Amniotic stem cell (primary cell): ENCODE data around the gene PADI3.
A peak's percentile ranks its signal among the peaks of the same experiment; 100 is the strongest.

Experiments
- DNase-seq: peaks from one replicate; lab custom pipeline; 2025; lab: John Stamatoyannopoulos, UW

The PADI3 gene

GRCh38 chr1:17248781-17249180 lies at the start of gene PADI3:
Gene PADI3, plus strand, starts transcription at chr1:17249098. Its CDS starts 40 bp downstream, at chr1:17249138.
- DNase-seq, result no peak

- no peak for DNase-seq
Observed at GRCh38 chr1:17199267-17200044, 49.4 kb upstream of the PADI3 start.

- no peak for DNase-seq
Observed at GRCh38 chr1:17200246-17200645, 48.7 kb upstream of the PADI3 start.

GRCh38 chr1:17200756-17201155 lies 48.1 kb upstream of the PADI3 start:
- no peak for DNase-seq

- no peak for DNase-seq
Observed at GRCh38 chr1:17201201-17202021, 47.5 kb upstream of the PADI3 start.

- no peak for DNase-seq
Observed at GRCh38 chr1:17204546-17205440, 44.1 kb upstream of the PADI3 start, which contains the start of gene PADI1. Gene PADI1, plus strand, starts transcription at chr1:17205128. Its CDS starts 90 bp downstream, at chr1:17205218.

GRCh38 chr1:17205652-17206051 lies 43.2 kb upstream of the PADI3 start:
- DNase-seq, result no peak

- no peak for DNase-seq
Observed at GRCh38 chr1:17206196-17206595, 42.7 kb upstream of the PADI3 start.

GRCh38 chr1:17207046-17207445 lies 41.9 kb upstream of the PADI3 start:
- no peak for DNase-seq

GRCh38 chr1:17207540-17207939 lies 41.4 kb upstream of the PADI3 start:
- no peak for DNase-seq

GRCh38 chr1:17207966-17208418 lies 40.9 kb upstream of the PADI3 start:
- peak; percentile 43 for DNase-seq

- no peak for DNase-seq
Observed at GRCh38 chr1:17208546-17208945, 40.4 kb upstream of the PADI3 start.

GRCh38 chr1:17209430-17209829 lies 39.5 kb upstream of the PADI3 start:
- no peak for DNase-seq

GRCh38 chr1:17210176-17210575 lies 38.7 kb upstream of the PADI3 start:
- DNase-seq, result no peak

GRCh38 chr1:17211377-17211776 lies 37.5 kb upstream of the PADI3 start:
- no peak for DNase-seq

GRCh38 chr1:17212009-17212408 lies 36.9 kb upstream of the PADI3 start:
- DNase-seq, result no peak

- peak; percentile 36 for DNase-seq
Observed at GRCh38 chr1:17212487-17213121, 36.3 kb upstream of the PADI3 start.

GRCh38 chr1:17213148-17213781 lies 35.6 kb upstream of the PADI3 start:
- DNase-seq, result no peak

- DNase-seq, result no peak
Observed at GRCh38 chr1:17213782-17214148, 35.1 kb upstream of the PADI3 start.

GRCh38 chr1:17214876-17215544 lies 33.9 kb upstream of the PADI3 start:
- DNase-seq, result no peak

GRCh38 chr1:17215545-17215890 lies 33.4 kb upstream of the PADI3 start:
- DNase-seq, result no peak
